Right lobe of liver (tissue), 6 donors: ENCODE results near the gene METTL26. TPM values are rescaled to one million over a fixed set of nuclear protein-coding genes. Genes with fewer than 3 reads are reported as not detected.
A peak's percentile ranks its signal among the peaks of the same experiment; 100 is the strongest.

Experiments used
- ATAC-seq, 4 donors: fragments of 200-7000 bp; cut with Tn5 transposase; one replicate each; pipeline ENCODE4 v1.9.1; 2020; ENCODE audit warnings: mild to moderate bottlenecking in 4 of 4, moderate library complexity in 4 of 4
- DNase-seq, 3 donors: peaks; one replicate each; pipeline ENCODE4 v3.0.0-alpha.2; 2020
- H3K27ac ChIP-seq, 3 donors: fragments of 200-600 bp; one replicate each; pipeline ENCODE4 v1.8.0; 2022
- H3K27me3 ChIP-seq, 2 donors: fragments of 200-600 bp; one replicate each; pipeline ENCODE4 v1.8.0; 2022
- H3K36me3 ChIP-seq, 4 donors: fragments of 200-600 bp; sonication (generic) in 1 of 4; one replicate each; pipeline versions ENCODE4 v1.5.1 to v1.8.0; 2017 to 2022; ENCODE audit warnings: control low read depth in 1 of 4
- H3K4me1 ChIP-seq, 4 donors: fragments of 200-600 bp; sonication (generic) in 1 of 4; one replicate each; pipeline versions ENCODE4 v1.5.1 to v1.8.0; 2017 to 2022; ENCODE audit warnings: control low read depth in 1 of 4
- H3K4me3 ChIP-seq, 3 donors: fragments of 200-600 bp; one replicate each; pipeline ENCODE4 v1.8.0; 2022
- H3K9me3 ChIP-seq, 4 donors: fragments of 200-600 bp; sonication (generic) in 1 of 4; one replicate each; pipeline versions ENCODE4 v1.5.1 to v1.8.0; 2017 to 2022; ENCODE audit warnings: control low read depth in 1 of 4
- CTCF ChIP-seq, 4 donors: fragments of 200-600 bp in 3 of 4; fragments of 450-650 bp in 1 of 4; IDR thresholded peaks; one replicate each; pipeline versions ENCODE4 v1.5.1 to v1.8.0; 2016 to 2022; ENCODE audit warnings: antibody characterized with exemption in 4 of 4, mild to moderate bottlenecking in 2 of 4
- POLR2A ChIP-seq: fragments of 450-650 bp; IDR thresholded peaks from one replicate; pipeline ENCODE4 v1.6.1; 2017; ENCODE audit warnings: antibody characterized with exemption, mild to moderate bottlenecking
- WGBS: methylation state at CpG from one replicate; pipeline ENCODE4 v1.1.6; 2018; ENCODE audit warnings: low coverage, low lambda C conversion rate; ENCODE audit not compliant: insufficient coverage; ENCODE audit errors: missing lambda C conversion rate; 5-methylcytosine and 5-hydroxymethylcytosine counted together
- intact Hi-C, 2 donors: fragments of 100-400 bp; cut with DNase I; formaldehyde crosslinking; loops; one replicate each; pipeline versions ENCODE4 v1.11.2 to v1.14.1; 2022
- total RNA-seq, 6 experiments: library from RNA; depleted of rRNA in 2 of 6; stranded (reverse); fragments of >200 nt in 2 of 6; fragmentation: NEBNext Ultra II Directional in 3 of 6; extraction: Animal tissue kit (Norgen Biotek cat#: 25700) in 3 of 6; gene quantifications; one replicate each; pipeline versions ENCODE4 v1.1.0 to v1.2.4, GENCODE V29; 2016 to 2023
- donor health status: DM: no; HTN: yes; CAD: no.
- donor health status: DM: no; HTN: no; CAD: no.
- donor health status: DM: no; HTN: no; CAD: no.
- donor health status: DM: no; HTN: yes; CAD: no.
- donor health status: DM: no; HTN: yes; CAD: no.

The METTL26 gene
- total RNA-seq, 6 experiments from 2014 or later: 22.7 to 126 (median 32.6) TPM

- H3K4me1 ChIP-seq: peaks cover 0 to 38% (median 17%) of the 10 kb centered on the region in 4 donors
- H3K4me3 ChIP-seq: peak within 1 kb of the TSS; percentile 46 to 88 (median 72)
- DNase-seq: peak; percentile 95 to 97 (median 97)
- no peaks in the 10 kb centered on the region for H3K9me3 ChIP-seq
- H3K27me3 ChIP-seq: no peaks in the 10 kb centered on the region
- no peaks in the 10 kb centered on the region for H3K36me3 ChIP-seq
- TF ChIP-seq POLR2A (peak; percentile 77), CTCF (IDR thresholded peaks at IDR 0.05) (no peak)
- ATAC-seq: peak; percentile 56 to 61 (median 58)
- peak within 1 kb of the TSS; percentile 86 to 94 (median 89) for H3K27ac ChIP-seq
- WGBS: 0% methylated on average over 2 of the region's 91 CpGs
- intact Hi-C loops: no loop called here
Measured at GRCh38 chr16:648781-649589, 12.9 kb upstream of the METTL26 start, which contains the start of gene WDR90. Gene WDR90, plus strand, starts transcription at chr16:649365. Its CDS starts 52 bp downstream, at chr16:649417.

GRCh38 chr16:648071-648780 is 12.1 kb upstream of the METTL26 start:
- H3K9me3 ChIP-seq: no peaks in the 10 kb centered on the region
- intact Hi-C loops: no loop called here
- TF ChIP-seq POLR2A (peak; percentile 32), CTCF (IDR thresholded peaks at IDR 0.05) (peak; percentile 45 to 69 (median 62))
- H3K4me3 ChIP-seq: peak overlapping the region; percentile 46 to 88 (median 72)
- ATAC-seq: peak; percentile 49 to 65 (median 62)
- peak overlapping the region; percentile 86 to 94 (median 89) for H3K27ac ChIP-seq
- H3K4me1 ChIP-seq: peaks cover 0 to 45% (median 17%) of the 10 kb centered on the region in 4 donors
- WGBS: 14% methylated on average over 10 of the region's 24 CpGs
- DNase-seq: peak; percentile 84 to 95 (median 95)
- no peaks in the 10 kb centered on the region for H3K36me3 ChIP-seq
- no peaks in the 10 kb centered on the region for H3K27me3 ChIP-seq

GRCh38 chr16:647173-647902 is 11.2 kb upstream of the METTL26 start:
- peak; percentile 67 to 88 (median 85) for DNase-seq

More at GRCh38 chr16:647173-647902, 11.2 kb upstream of the METTL26 start:
- no peaks in the 10 kb centered on the region for H3K9me3 ChIP-seq
- intact Hi-C loops: no loop called here
- TF ChIP-seq POLR2A (peak; percentile 33), CTCF (IDR thresholded peaks at IDR 0.05) (no peak)
- H3K4me3 ChIP-seq: peak overlapping the region in 2 of 3 donors; percentile 72 to 88
- peaks cover 0 to 50% (median 17%) of the 10 kb centered on the region in 4 donors for H3K4me1 ChIP-seq
- 21% methylated on average over 8 of the region's 25 CpGs for WGBS
- peak overlapping the region in 2 of 3 donors; percentile 86 to 94 for H3K27ac ChIP-seq
- H3K36me3 ChIP-seq: no peaks in the 10 kb centered on the region
- ATAC-seq: peak; percentile 17 to 46 (median 36)
- no peaks in the 10 kb centered on the region for H3K27me3 ChIP-seq
